Sigmoid colon (tissue), 7 donors: ENCODE data around the gene MAPKAP1. TPM values are rescaled to one million over a fixed set of nuclear protein-coding genes. Genes with fewer than 3 reads are reported as not detected.

Source experiments
- DNase-seq: peaks from one replicate; pipeline ENCODE4 v3.0.0-alpha.2; 2019
- H3K27ac ChIP-seq, 4 donors: fragments of 200-600 bp; sonication (generic); one replicate each; pipeline ENCODE4 v1.5.1; 2016 to 2019; ENCODE audit warnings: mild to moderate bottlenecking in 1 of 4
- H3K27me3 ChIP-seq, 3 donors: fragments of 200-600 bp; sonication (generic); one replicate each; pipeline ENCODE4 v1.5.1; 2019; ENCODE audit warnings: mild to moderate bottlenecking in 1 of 3
- H3K36me3 ChIP-seq, 4 donors: fragments of 200-600 bp; sonication (generic); one replicate each; pipeline ENCODE4 v1.5.1; 2016 to 2019
- H3K4me1 ChIP-seq, 4 donors: fragments of 200-600 bp; sonication (generic); one replicate each; pipeline ENCODE4 v1.5.1; 2017 to 2019
- H3K4me3 ChIP-seq, 4 donors: fragments of 200-600 bp; sonication (generic); one replicate each; pipeline ENCODE4 v1.5.1; 2017 to 2019; ENCODE audit warnings: mild to moderate bottlenecking in 2 of 4, moderate library complexity in 1 of 4
- H3K9me3 ChIP-seq, 4 donors: fragments of 200-600 bp in 3 of 4; sonication (generic) in 3 of 4; one replicate each; pipeline versions ENCODE4 v1.5.1 to v1.6.1; 2013 to 2019
- EP300 ChIP-seq, 4 donors: sonication (generic); formaldehyde crosslinking; IDR thresholded peaks; one replicate each; pipeline ENCODE4 v1.6.1; 2017; ENCODE audit warnings: antibody characterized with exemption in 4 of 4
- POLR2A ChIP-seq, 2 donors: fragments of 450-650 bp; IDR thresholded peaks; one replicate each; pipeline ENCODE4 v1.6.1; 2016; ENCODE audit warnings: antibody characterized with exemption in 2 of 2, mild to moderate bottlenecking in 2 of 2, moderate library complexity in 2 of 2
- POLR2AphosphoS5 ChIP-seq, 4 donors: sonication (generic); formaldehyde crosslinking; IDR thresholded peaks; one replicate each; pipeline ENCODE4 v1.6.1; 2017; ENCODE audit warnings: antibody characterized with exemption in 4 of 4
- WGBS, 2 donors: extraction: QIAGEN DNeasy Blood & Tissue Kit; methylation state at CpG; one replicate each; pipeline ENCODE4 v1.1.7; 2013; 5-methylcytosine and 5-hydroxymethylcytosine counted together
- intact Hi-C: fragments of 100-400 bp; cut with DNase I; formaldehyde crosslinking; loops from one replicate; pipeline ENCODE4 v1.15.1; 2023
- polyA plus RNA-seq, 3 donors: library from polyadenylated mRNA; stranded (reverse); fragments of 200-250 nt; gene quantifications; one replicate each; pipeline ENCODE4 v1.2.3, GENCODE V29; 2013
- total RNA-seq, 4 donors: library from RNA; depleted of rRNA; stranded (reverse); fragments of >200 nt; gene quantifications; one replicate each; pipeline ENCODE4 v1.1.0, GENCODE V29; 2016
- TF ChIP-seq, protein P1 (sequence below), 4 experiments: fragments of 450-650 bp in 3 of 4; fragments of 200-600 bp in 1 of 4; IDR thresholded peaks; one replicate each; pipeline ENCODE4 v1.5.1; 2016 to 2019; ENCODE audit warnings: antibody characterized with exemption in 4 of 4, mild to moderate bottlenecking in 3 of 4, moderate library complexity in 2 of 4
- donor health status: healthy with polysubstance abuse.
- donor health status: Bipolar disorder and iron deficiency.
- donor health status: healthy.

The MAPKAP1 gene
- total and polyA plus RNA-seq, 7 donors: 37.2 to 155 (median 84.3) TPM

DNA sequence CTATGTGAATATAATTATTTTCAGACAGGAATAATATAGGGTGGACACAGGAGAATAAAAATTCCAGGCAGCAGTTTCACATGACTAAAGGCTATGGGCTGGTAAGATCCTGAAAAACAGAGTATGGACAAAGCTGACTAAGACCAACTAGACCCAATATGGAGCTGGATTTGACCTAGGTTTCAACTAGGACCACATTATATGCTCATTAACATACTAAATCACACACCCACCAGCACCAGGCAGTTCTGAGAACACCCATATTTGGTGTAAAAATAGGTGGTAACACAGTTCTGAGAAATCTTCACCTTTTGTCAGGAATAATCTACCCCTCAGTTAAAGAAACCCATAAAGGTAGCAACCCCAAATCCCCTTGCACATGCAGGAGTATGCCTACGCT, 64.7 kb downstream of the MAPKAP1 start:
- Histone ChIP-seq H3K4me1 (peaks cover 0 to 23% (median 17%) of the 10 kb centered on the region in 4 donors), H3K9me3 (no peaks in the 10 kb centered on the region), H3K36me3 (no peaks in the 10 kb centered on the region), H3K27me3 (no peaks in the 10 kb centered on the region), H3K4me3 (no peak overlapping the region), H3K27ac (no peak overlapping the region)
- no peak for DNase-seq
- intact Hi-C loops: no loop called here
- 100% methylated on average over 1 of the region's 1 CpG for WGBS, 2 donors
- no peak for TF ChIP-seq POLR2A (IDR thresholded peaks at IDR 0.05)
- no peak for TF ChIP-seq EP300 (IDR thresholded peaks at IDR 0.05)
- TF ChIP-seq, protein P1, sequence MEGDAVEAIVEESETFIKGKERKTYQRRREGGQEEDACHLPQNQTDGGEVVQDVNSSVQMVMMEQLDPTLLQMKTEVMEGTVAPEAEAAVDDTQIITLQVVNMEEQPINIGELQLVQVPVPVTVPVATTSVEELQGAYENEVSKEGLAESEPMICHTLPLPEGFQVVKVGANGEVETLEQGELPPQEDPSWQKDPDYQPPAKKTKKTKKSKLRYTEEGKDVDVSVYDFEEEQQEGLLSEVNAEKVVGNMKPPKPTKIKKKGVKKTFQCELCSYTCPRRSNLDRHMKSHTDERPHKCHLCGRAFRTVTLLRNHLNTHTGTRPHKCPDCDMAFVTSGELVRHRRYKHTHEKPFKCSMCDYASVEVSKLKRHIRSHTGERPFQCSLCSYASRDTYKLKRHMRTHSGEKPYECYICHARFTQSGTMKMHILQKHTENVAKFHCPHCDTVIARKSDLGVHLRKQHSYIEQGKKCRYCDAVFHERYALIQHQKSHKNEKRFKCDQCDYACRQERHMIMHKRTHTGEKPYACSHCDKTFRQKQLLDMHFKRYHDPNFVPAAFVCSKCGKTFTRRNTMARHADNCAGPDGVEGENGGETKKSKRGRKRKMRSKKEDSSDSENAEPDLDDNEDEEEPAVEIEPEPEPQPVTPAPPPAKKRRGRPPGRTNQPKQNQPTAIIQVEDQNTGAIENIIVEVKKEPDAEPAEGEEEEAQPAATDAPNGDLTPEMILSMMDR (IDR thresholded peaks at IDR 0.05): no peak
- TF ChIP-seq POLR2AphosphoS5 (IDR thresholded peaks at IDR 0.05): no peak

- WGBS, 2 donors: 91 to 93% methylated on average over 4 of the region's 4 CpGs
- intact Hi-C loops: no loop called here
Measured at GRCh38 chr9:125639057-125639456, 68.0 kb downstream of the MAPKAP1 start.

DNA sequence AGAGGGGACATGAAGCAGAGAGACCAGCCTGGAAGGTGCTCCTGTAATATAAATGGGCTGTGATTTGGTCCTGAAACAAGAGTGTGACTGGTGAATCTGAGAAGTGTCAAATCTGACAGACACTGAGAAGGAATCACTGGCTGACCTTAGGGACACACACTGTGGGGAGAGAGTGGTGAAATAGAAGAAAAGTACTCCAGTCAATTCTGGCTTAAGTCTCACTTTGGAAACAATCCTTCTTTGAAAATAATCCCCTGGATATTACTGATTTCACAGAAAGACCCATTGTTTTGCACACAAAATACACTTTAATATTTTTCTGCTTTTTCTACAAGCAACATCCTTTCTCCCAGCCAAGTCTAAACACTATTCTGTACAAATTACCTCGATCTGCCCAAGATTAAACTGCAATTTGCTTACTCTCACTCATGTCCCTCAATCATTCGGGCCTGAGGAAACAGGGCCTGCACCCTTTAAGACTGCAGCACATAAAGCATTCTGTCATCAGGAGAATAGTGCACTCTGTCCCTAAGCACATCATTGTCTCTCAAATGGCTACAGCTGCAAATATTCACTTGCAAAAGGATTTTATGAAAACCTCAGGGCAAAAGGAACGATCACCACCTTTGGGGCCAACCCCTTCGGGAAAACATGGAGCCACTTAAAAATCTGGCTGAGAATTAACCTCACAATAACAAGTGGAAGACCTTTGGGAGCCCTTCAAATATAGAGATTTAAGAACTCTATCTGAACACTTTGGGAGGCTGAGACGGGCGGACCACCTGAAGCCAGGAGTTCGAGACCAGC, 68.6 kb downstream of the MAPKAP1 start:
- intact Hi-C loops: no loop called here
- Histone ChIP-seq H3K4me3 (no peak overlapping the region), H3K9me3 (no peaks in the 10 kb centered on the region), H3K4me1 (peaks cover 0 to 29% (median 14%) of the 10 kb centered on the region in 4 donors), H3K36me3 (no peaks in the 10 kb centered on the region), H3K27me3 (no peaks in the 10 kb centered on the region), H3K27ac (no peak overlapping the region)
- WGBS, 2 donors: 93 to 94% methylated on average over 7 of the region's 7 CpGs
- DNase-seq: no peak
- TF ChIP-seq EP300 (IDR thresholded peaks at IDR 0.05) (no peak), POLR2A (IDR thresholded peaks at IDR 0.05) (no peak), POLR2AphosphoS5 (IDR thresholded peaks at IDR 0.05) (no peak)
- TF ChIP-seq, protein P1 (IDR thresholded peaks at IDR 0.05): no peak

More at GRCh38 chr9:125639057-125639456, 68.0 kb downstream of the MAPKAP1 start:
- H3K4me1 ChIP-seq: peaks cover 0 to 23% (median 8%) of the 10 kb centered on the region in 4 donors
- H3K36me3 ChIP-seq: no peaks in the 10 kb centered on the region
- H3K9me3 ChIP-seq: no peaks in the 10 kb centered on the region
- H3K27me3 ChIP-seq: no peaks in the 10 kb centered on the region
- no peak for DNase-seq
- no peak overlapping the region for H3K4me3 ChIP-seq
- H3K27ac ChIP-seq: no peak overlapping the region
- TF ChIP-seq EP300 (IDR thresholded peaks at IDR 0.05) (no peak), POLR2A (IDR thresholded peaks at IDR 0.05) (no peak), POLR2AphosphoS5 (IDR thresholded peaks at IDR 0.05) (no peak)
- TF ChIP-seq, protein P1 (IDR thresholded peaks at IDR 0.05): no peak

GRCh38 chr9:125637241-125637640, 69.8 kb downstream of the MAPKAP1 start:
- Histone ChIP-seq H3K27me3 (no peaks in the 10 kb centered on the region), H3K36me3 (no peaks in the 10 kb centered on the region), H3K4me3 (no peak overlapping the region), H3K9me3 (no peaks in the 10 kb centered on the region), H3K4me1 (peaks cover 0 to 40% (median 22%) of the 10 kb centered on the region in 4 donors), H3K27ac (no peak overlapping the region)
- WGBS, 2 donors: 78 to 95% methylated on average over 2 of the region's 2 CpGs
- TF ChIP-seq, protein P1 (IDR thresholded peaks at IDR 0.05): no peak
- TF ChIP-seq POLR2AphosphoS5 (IDR thresholded peaks at IDR 0.05) (no peak), POLR2A (IDR thresholded peaks at IDR 0.05) (no peak), EP300 (IDR thresholded peaks at IDR 0.05) (no peak)
- DNase-seq: no peak
- intact Hi-C loops: no loop called here
